Endothelial cell of umbilical vein (primary cell): Measurements from ENCODE around the gene ADARB2. TPM values are rescaled to one million over a fixed set of nuclear protein-coding genes. Genes with fewer than 3 reads are reported as not detected.

Experiments
- BruUV-seq: library from RNA; stranded (reverse); fragments of 400-500 nt; replicated peaks from 2 replicates; lab custom pipeline; 2021; lab: Mats Ljungman, UMichigan
- CTCF ChIA-PET: fragments of 300-600, 350-600 bp; sonication (Branson Sonifier 250); formaldehyde crosslinking; loops from one replicate; lab custom pipeline; 2021; ENCODE audit warnings: antibody characterized with exemption, inconsistent platforms; lab: Charles Lee
- POLR2A ChIA-PET: fragments of 300-600, 350-600 bp; sonication (Branson Sonifier 250); formaldehyde crosslinking; loops from one replicate; lab custom pipeline; 2021; ENCODE audit warnings: antibody characterized with exemption, inconsistent platforms; lab: Charles Lee
- DNase-seq: peaks from one replicate; pipeline ENCODE4 v3.0.0-alpha.2; 2011; ENCODE audit warnings: low read depth, low spot score
- FAIRE-seq: peaks from 2 replicates; lab custom pipeline; 2011; peaks lifted over from hg19 to GRCh38; lab: Jason Lieb, UNC
- H2AFZ ChIP-seq: 2 replicates; pipeline ENCODE4 v1.6.0; 2012; ENCODE audit warnings: low read depth, low read length, control low read depth, inconsistent platforms
- H3K27ac ChIP-seq: 2 replicates; pipeline ENCODE4 v1.5.1; 2011; ENCODE audit warnings: low read depth, mild to moderate bottlenecking, control low read depth, low read length, moderate library complexity; ENCODE audit not compliant: insufficient read depth
- H3K27me3 ChIP-seq, 2 experiments: 2 replicates each; pipeline versions ENCODE4 v1.6.0 to v1.6.1; 2011; ENCODE audit warnings: low read length in 2 of 2, mixed read lengths in 1 of 2; ENCODE audit not compliant: control insufficient read depth in 2 of 2, insufficient read depth in 2 of 2
- H3K36me3 ChIP-seq, 2 experiments: 2 replicates in 1 of 2; 3 replicates in 1 of 2; pipeline ENCODE4 v1.5.1; 2011; ENCODE audit warnings: low read length in 2 of 2, mild to moderate bottlenecking in 1 of 2, moderate library complexity in 1 of 2; ENCODE audit not compliant: control insufficient read depth in 2 of 2, insufficient read depth in 2 of 2; ENCODE audit errors: extremely low read depth in 1 of 2
- H3K4me1 ChIP-seq: 3 replicates; pipeline ENCODE4 v1.5.1; 2011; ENCODE audit warnings: mild to moderate bottlenecking, low read length; ENCODE audit not compliant: control insufficient read depth, insufficient read depth; ENCODE audit errors: extremely low read depth
- H3K4me2 ChIP-seq: 2 replicates; pipeline ENCODE4 v1.6.1; 2011; ENCODE audit warnings: low read length, control low read depth, mixed read lengths; ENCODE audit not compliant: insufficient read depth
- H3K4me3 ChIP-seq, 3 experiments: fragments of 200-600 bp in 1 of 3; sonication (generic), shearing (Covaris generic) in 1 of 3; replicated peaks in 1 of 3; 2 replicates each; pipeline ENCODE4 v1.5.1; 2011 to 2016; ENCODE audit warnings: control low read depth in 3 of 3, low read length in 3 of 3, mild to moderate bottlenecking in 2 of 3, inconsistent platforms in 1 of 3, low read depth in 1 of 3, moderate library complexity in 1 of 3; ENCODE audit not compliant: insufficient read depth in 1 of 3
- H3K79me2 ChIP-seq: 2 replicates; pipeline ENCODE4 v1.6.0; 2012; ENCODE audit warnings: low read length, inconsistent platforms; ENCODE audit not compliant: control insufficient read depth, insufficient read depth
- H3K9ac ChIP-seq: replicated peaks from 2 replicates; pipeline ENCODE3; 2011; ENCODE audit warnings: low read length, control low read depth; ENCODE audit not compliant: insufficient read depth; ENCODE audit errors: extremely low read depth
- H3K9me1 ChIP-seq: replicated peaks from 3 replicates; pipeline ENCODE4 v1.6.0; 2011; ENCODE audit warnings: mild to moderate bottlenecking, low read length; ENCODE audit not compliant: control insufficient read depth, insufficient read depth; ENCODE audit errors: extremely low read depth
- H3K9me3 ChIP-seq: replicated peaks from 2 replicates; pipeline ENCODE4 v1.5.1; 2012; ENCODE audit warnings: low read length, inconsistent platforms; ENCODE audit not compliant: control insufficient read depth, insufficient read depth
- H4K20me1 ChIP-seq: replicated peaks from 2 replicates; pipeline ENCODE3; 2011; ENCODE audit warnings: mild to moderate bottlenecking, low read length; ENCODE audit not compliant: control insufficient read depth, insufficient read depth; ENCODE audit errors: extremely low read depth
- CTCF ChIP-seq, 2 donors: IDR thresholded peaks; 1 replicate in 1 of 2; 2 replicates in 1 of 2; pipeline ENCODE4 v1.5.1; 2011; ENCODE audit warnings: low read length in 2 of 2, mild to moderate bottlenecking in 2 of 2, moderate library complexity in 2 of 2, control low read depth in 1 of 2, inconsistent platforms in 1 of 2, low read depth in 1 of 2; ENCODE audit not compliant: insufficient read depth in 1 of 2; ENCODE audit errors: extremely low read depth in 1 of 2
- FOS ChIP-seq: IDR thresholded peaks from 2 replicates; pipeline ENCODE4 v1.6.1; 2011; ENCODE audit warnings: mild to moderate bottlenecking, low read length, moderate library complexity, borderline replicate concordance; ENCODE audit not compliant: insufficient read depth
- GATA2 ChIP-seq: IDR thresholded peaks from 2 replicates; pipeline ENCODE4 v1.7.0; 2011; ENCODE audit warnings: low read depth, mild to moderate bottlenecking, moderate library complexity, mixed read lengths, low read length; ENCODE audit not compliant: insufficient read length, insufficient read depth
- JUN ChIP-seq: IDR thresholded peaks from 2 replicates; pipeline ENCODE4 v1.6.1; 2011; ENCODE audit warnings: borderline replicate concordance, low read depth; ENCODE audit not compliant: insufficient read length, insufficient read depth
- MYC ChIP-seq: IDR thresholded peaks from one replicate; pipeline ENCODE4 v1.6.1; 2011; ENCODE audit warnings: mild to moderate bottlenecking, low read depth, low read length
- POLR2A ChIP-seq: IDR thresholded peaks from 2 replicates; pipeline ENCODE4 v1.6.1; 2012; ENCODE audit warnings: low read depth, mild to moderate bottlenecking, control low read depth, low read length
- POLR2AphosphoS5 ChIP-seq: IDR thresholded peaks from 2 replicates; pipeline ENCODE4 v1.6.1; 2012; ENCODE audit warnings: low read depth, mild to moderate bottlenecking, control low read depth, low read length, moderate library complexity; ENCODE audit not compliant: insufficient read depth
- dilution Hi-C: fragments of 300-500 bp; cut with MboI; formaldehyde crosslinking; loops from one replicate; pipeline ENCODE4 v1.15.0; 2019; ENCODE audit warnings: low sequenced_read_pairs; ENCODE audit not compliant: extremely low pct_ligation_motif_present
- intact Hi-C: fragments of 100-400 bp; cut with micrococcal nuclease; formaldehyde crosslinking; loops from one replicate; pipeline ENCODE4 v1.10.0; 2022
- polyA plus RNA-seq, 4 experiments: library from polyadenylated mRNA; depleted of rRNA in 3 of 4; stranded (reverse) in 3 of 4; unstranded in 1 of 4; fragments of >200 nt; gene quantifications; 2 replicates each; pipeline versions ENCODE4 v1.2.1 to v1.2.3, GENCODE V29; 2011 to 2012; ENCODE audit warnings: missing spikeins in 1 of 4
- total RNA-seq: library from RNA; stranded (reverse); gene quantifications from 2 replicates; pipeline ENCODE4 v1.2.3, GENCODE V29; 2021

The ADARB2 gene
- total and polyA plus RNA-seq, 2 donors (not counting 3 experiments of a cell fraction or from before 2014, with no cell fraction given): not detected

- no peak overlapping the region for H3K4me2 ChIP-seq
- FAIRE-seq (no peak), DNase-seq (no peak)
- BruUV-seq: no TSS peak
- no peak overlapping the region for H2AFZ ChIP-seq
- POLR2A ChIA-PET: no interaction called here
- no peaks in the 10 kb centered on the region for H3K36me3 ChIP-seq
- no peaks in the 10 kb centered on the region for H3K79me2 ChIP-seq
- no peaks in the 10 kb centered on the region for H3K4me1 ChIP-seq
- no peaks in the 10 kb centered on the region for H3K9me1 ChIP-seq
- H3K27me3 ChIP-seq: peaks cover 0 to 3% of the 10 kb centered on the region in 2 experiments
- no peak overlapping the region for H3K9ac ChIP-seq
- H4K20me1 ChIP-seq: no peaks in the 10 kb centered on the region
- CTCF ChIA-PET: no interaction called here
- no peak overlapping the region for H3K4me3 ChIP-seq
- H3K27ac ChIP-seq: no peak overlapping the region
- intact Hi-C loops: no loop called here
- TF ChIP-seq POLR2AphosphoS5 (no peak), GATA2 (no peak), FOS (no peak), POLR2A (no peak), MYC (no peak), CTCF (IDR thresholded peaks at IDR 0.05; ENCODE audit: extremely low read depth in 1 of 2, insufficient read depth in 1 of 2, low read depth in 1 of 2, low read length in 2 of 2) (no peak), JUN (no peak)
- dilution Hi-C loops: no loop called here
- no peaks in the 10 kb centered on the region for H3K9me3 ChIP-seq
Measured at GRCh38 chr10:1243486-1244234, 493.7 kb downstream of the ADARB2 start.
